ENCODE data around the gene MSL1.
"Not testable (repeated sequence)": the region's sequence is repeated elsewhere in the genome, so short reads cannot be mapped to it uniquely, and the experiment has no call there.

Gene MSL1

DNA sequence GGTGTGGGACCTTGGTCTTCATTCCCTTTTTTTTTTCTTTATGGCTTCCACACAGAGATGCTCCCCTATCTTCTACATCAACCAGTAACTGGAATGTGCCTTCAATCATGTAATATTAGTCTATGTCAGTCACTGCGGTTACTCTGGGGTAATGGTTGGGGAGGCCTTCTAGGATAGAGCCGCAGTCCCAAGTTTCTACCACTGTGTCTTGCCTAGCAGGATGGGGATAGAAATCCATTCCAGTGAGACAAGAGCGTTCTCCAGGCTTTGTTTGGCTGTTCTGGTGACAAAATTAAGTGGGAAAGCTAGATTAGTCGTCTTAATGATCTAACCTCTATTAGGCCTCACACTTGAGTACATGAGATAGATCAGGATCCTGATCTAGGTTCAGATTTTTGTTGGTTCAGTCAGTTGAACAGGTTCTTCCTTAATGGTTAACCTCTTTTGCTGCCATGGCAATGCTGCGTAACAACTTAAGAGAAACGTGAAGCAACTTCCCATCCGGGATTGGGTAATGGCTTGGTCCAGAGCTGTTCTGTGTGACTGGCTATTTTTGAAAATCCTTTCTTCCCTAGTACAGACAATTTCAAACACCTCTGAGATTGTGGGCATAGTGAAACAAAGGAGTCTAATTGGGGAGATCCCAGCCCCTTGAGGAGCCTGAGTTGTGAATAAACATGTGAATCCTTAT, 8.7 kb downstream of the MSL1 start (continued):
- TF ChIP-seq RARB (CRISPR knock-in tag; IDR thresholded peaks at IDR 0.05) = no peak

DNA sequence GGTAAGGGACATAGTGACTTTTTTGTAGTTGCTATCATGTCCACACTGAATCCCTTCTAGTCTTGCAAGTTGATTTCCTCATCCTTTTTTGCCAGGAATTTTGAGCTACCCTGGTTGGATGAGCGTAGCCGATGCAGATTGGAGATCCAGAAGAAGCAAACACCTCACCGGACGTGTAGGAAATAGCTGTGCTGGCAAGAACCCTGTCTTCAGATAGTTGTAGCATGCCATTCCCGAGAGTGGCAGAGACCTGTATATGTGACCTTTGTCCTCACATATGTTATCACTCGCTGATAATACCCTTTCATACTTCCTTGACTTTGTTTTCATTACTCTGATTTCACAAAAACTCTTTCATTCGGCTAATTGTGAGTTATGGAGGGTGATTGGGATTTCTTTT, 12.4 kb downstream of the MSL1 start:
- TF ChIP-seq ZFP3 (CRISPR knock-in tag; IDR thresholded peaks at IDR 0.05) = no peak
- no peak for TF ChIP-seq ZNF565 (CRISPR knock-in tag; conservative IDR thresholded peaks at IDR 0.05; ENCODE audit: low read depth)
- TF ChIP-seq, protein P1, sequence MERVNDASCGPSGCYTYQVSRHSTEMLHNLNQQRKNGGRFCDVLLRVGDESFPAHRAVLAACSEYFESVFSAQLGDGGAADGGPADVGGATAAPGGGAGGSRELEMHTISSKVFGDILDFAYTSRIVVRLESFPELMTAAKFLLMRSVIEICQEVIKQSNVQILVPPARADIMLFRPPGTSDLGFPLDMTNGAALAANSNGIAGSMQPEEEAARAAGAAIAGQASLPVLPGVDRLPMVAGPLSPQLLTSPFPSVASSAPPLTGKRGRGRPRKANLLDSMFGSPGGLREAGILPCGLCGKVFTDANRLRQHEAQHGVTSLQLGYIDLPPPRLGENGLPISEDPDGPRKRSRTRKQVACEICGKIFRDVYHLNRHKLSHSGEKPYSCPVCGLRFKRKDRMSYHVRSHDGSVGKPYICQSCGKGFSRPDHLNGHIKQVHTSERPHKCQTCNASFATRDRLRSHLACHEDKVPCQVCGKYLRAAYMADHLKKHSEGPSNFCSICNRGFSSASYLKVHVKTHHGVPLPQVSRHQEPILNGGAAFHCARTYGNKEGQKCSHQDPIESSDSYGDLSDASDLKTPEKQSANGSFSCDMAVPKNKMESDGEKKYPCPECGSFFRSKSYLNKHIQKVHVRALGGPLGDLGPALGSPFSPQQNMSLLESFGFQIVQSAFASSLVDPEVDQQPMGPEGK (CRISPR knock-in tag; IDR thresholded peaks at IDR 0.05; ENCODE audit: borderline replicate concordance) = no peak
- TF ChIP-seq, protein P2, sequence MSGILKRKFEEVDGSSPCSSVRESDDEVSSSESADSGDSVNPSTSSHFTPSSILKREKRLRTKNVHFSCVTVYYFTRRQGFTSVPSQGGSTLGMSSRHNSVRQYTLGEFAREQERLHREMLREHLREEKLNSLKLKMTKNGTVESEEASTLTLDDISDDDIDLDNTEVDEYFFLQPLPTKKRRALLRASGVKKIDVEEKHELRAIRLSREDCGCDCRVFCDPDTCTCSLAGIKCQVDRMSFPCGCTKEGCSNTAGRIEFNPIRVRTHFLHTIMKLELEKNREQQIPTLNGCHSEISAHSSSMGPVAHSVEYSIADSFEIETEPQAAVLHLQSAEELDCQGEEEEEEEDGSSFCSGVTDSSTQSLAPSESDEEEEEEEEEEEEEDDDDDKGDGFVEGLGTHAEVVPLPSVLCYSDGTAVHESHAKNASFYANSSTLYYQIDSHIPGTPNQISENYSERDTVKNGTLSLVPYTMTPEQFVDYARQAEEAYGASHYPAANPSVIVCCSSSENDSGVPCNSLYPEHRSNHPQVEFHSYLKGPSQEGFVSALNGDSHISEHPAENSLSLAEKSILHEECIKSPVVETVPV (CRISPR knock-in tag; IDR thresholded peaks at IDR 0.05) = no peak
- no peak for TF ChIP-seq SNAI2 (CRISPR knock-in tag; IDR thresholded peaks at IDR 0.05)
- no peak for ATAC-seq

DNA sequence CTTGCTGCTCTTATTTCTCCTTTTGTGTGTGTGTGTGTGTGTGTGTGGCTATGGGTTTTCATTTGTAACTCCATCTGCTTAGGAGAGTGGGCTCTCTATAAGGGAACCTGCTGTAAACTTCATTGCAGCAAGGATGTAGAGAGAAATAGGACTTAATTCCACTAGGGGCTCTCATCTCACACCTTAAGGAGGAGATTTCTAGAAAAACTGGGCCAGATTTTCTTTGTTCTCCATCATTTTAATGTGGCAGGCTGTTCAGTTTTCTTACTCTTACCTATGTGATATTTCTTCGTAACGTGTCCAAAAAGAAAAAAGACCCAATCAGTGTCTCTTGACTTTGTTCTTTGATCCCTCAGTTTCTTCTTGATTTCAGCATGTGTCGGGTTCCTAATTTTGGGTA, 14.0 kb downstream of the MSL1 start:
- no peak for ATAC-seq
- TF ChIP-seq SNAI2 (CRISPR knock-in tag; IDR thresholded peaks at IDR 0.05) = no peak
- TF ChIP-seq ZC3H10 (CRISPR knock-in tag; IDR thresholded peaks at IDR 0.05) = no peak

DNA sequence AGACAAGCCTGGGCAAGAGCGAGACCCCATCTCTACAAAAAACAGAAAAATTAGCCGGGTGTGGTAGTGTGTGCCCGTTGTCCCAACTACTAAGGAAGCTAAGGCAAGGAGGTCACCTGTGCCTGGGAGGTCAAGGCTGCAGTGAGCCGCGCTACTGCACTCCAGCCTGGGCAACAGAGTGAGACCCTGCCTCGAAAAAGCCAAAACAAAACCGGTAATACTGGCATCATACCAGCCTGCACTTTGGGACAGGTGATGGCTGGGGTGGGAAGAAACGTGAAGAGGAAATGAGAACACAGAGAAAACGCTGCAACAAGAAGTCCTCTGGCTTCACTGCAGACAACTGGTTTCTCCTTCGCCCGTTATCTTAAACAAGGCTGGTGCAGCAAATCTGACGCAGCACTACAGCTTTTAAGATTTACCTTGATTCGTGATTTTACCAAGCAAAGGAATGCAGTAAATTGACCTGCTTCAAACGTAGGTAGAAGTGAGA, 17.8 kb downstream of the MSL1 start:
- ATAC-seq = peak; percentile 8
- TF ChIP-seq TOX (CRISPR knock-in tag; IDR thresholded peaks at IDR 0.05; ENCODE audit: borderline replicate concordance) (no peak), GLIS3 (CRISPR knock-in tag; IDR thresholded peaks at IDR 0.05) (no peak), ZFP30 (CRISPR knock-in tag; IDR thresholded peaks at IDR 0.05) (no peak), ZNF565 (CRISPR knock-in tag; conservative IDR thresholded peaks at IDR 0.05; ENCODE audit: low read depth) (no peak), ISL1 (CRISPR knock-in tag; IDR thresholded peaks at IDR 0.05) (no peak), TCF4 (CRISPR knock-in tag; IDR thresholded peaks at IDR 0.05; ENCODE audit: borderline replicate concordance) (no peak), CSDC2 (CRISPR knock-in tag; IDR thresholded peaks at IDR 0.05) (no peak), ZNF70 (CRISPR knock-in tag; IDR thresholded peaks at IDR 0.05) (no peak), ESRRG (CRISPR knock-in tag; IDR thresholded peaks at IDR 0.05) (no peak), ZFP3 (CRISPR knock-in tag; IDR thresholded peaks at IDR 0.05) (no peak), PPARA (CRISPR knock-in tag; IDR thresholded peaks at IDR 0.05; ENCODE audit: borderline replicate concordance) (no peak), ARNTL (CRISPR knock-in tag; IDR thresholded peaks at IDR 0.05; ENCODE audit: borderline replicate concordance, low read depth) (no peak), OSR1 (CRISPR knock-in tag; IDR thresholded peaks at IDR 0.05) (no peak), RARB (CRISPR knock-in tag; IDR thresholded peaks at IDR 0.05) (no peak), ZNF8 (CRISPR knock-in tag; IDR thresholded peaks at IDR 0.05) (no peak)
- TF ChIP-seq, protein P3, sequence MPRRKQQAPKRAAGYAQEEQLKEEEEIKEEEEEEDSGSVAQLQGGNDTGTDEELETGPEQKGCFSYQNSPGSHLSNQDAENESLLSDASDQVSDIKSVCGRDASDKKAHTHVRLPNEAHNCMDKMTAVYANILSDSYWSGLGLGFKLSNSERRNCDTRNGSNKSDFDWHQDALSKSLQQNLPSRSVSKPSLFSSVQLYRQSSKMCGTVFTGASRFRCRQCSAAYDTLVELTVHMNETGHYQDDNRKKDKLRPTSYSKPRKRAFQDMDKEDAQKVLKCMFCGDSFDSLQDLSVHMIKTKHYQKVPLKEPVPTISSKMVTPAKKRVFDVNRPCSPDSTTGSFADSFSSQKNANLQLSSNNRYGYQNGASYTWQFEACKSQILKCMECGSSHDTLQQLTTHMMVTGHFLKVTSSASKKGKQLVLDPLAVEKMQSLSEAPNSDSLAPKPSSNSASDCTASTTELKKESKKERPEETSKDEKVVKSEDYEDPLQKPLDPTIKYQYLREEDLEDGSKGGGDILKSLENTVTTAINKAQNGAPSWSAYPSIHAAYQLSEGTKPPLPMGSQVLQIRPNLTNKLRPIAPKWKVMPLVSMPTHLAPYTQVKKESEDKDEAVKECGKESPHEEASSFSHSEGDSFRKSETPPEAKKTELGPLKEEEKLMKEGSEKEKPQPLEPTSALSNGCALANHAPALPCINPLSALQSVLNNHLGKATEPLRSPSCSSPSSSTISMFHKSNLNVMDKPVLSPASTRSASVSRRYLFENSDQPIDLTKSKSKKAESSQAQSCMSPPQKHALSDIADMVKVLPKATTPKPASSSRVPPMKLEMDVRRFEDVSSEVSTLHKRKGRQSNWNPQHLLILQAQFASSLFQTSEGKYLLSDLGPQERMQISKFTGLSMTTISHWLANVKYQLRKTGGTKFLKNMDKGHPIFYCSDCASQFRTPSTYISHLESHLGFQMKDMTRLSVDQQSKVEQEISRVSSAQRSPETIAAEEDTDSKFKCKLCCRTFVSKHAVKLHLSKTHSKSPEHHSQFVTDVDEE (CRISPR knock-in tag; IDR thresholded peaks at IDR 0.05) = no peak
- TF ChIP-seq, protein P4, sequence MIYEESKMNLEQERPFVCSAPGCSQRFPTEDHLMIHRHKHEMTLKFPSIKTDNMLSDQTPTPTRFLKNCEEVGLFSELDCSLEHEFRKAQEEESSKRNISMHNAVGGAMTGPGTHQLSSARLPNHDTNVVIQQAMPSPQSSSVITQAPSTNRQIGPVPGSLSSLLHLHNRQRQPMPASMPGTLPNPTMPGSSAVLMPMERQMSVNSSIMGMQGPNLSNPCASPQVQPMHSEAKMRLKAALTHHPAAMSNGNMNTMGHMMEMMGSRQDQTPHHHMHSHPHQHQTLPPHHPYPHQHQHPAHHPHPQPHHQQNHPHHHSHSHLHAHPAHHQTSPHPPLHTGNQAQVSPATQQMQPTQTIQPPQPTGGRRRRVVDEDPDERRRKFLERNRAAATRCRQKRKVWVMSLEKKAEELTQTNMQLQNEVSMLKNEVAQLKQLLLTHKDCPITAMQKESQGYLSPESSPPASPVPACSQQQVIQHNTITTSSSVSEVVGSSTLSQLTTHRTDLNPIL (CRISPR knock-in tag; IDR thresholded peaks at IDR 0.05; ENCODE audit: low read depth) = no peak
- TF ChIP-seq, protein P5, sequence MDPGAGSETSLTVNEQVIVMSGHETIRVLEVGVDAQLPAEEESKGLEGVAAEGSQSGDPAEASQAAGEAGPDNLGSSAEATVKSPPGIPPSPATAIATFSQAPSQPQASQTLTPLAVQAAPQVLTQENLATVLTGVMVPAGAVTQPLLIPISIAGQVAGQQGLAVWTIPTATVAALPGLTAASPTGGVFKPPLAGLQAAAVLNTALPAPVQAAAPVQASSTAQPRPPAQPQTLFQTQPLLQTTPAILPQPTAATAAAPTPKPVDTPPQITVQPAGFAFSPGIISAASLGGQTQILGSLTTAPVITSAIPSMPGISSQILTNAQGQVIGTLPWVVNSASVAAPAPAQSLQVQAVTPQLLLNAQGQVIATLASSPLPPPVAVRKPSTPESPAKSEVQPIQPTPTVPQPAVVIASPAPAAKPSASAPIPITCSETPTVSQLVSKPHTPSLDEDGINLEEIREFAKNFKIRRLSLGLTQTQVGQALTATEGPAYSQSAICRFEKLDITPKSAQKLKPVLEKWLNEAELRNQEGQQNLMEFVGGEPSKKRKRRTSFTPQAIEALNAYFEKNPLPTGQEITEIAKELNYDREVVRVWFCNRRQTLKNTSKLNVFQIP (CRISPR knock-in tag; IDR thresholded peaks at IDR 0.05; ENCODE audit: borderline replicate concordance, low read depth) = no peak
- TF ChIP-seq, protein P1 (CRISPR knock-in tag; IDR thresholded peaks at IDR 0.05; ENCODE audit: borderline replicate concordance) = no peak
- TF ChIP-seq, protein P2 (CRISPR knock-in tag; IDR thresholded peaks at IDR 0.05) = no peak

DNA sequence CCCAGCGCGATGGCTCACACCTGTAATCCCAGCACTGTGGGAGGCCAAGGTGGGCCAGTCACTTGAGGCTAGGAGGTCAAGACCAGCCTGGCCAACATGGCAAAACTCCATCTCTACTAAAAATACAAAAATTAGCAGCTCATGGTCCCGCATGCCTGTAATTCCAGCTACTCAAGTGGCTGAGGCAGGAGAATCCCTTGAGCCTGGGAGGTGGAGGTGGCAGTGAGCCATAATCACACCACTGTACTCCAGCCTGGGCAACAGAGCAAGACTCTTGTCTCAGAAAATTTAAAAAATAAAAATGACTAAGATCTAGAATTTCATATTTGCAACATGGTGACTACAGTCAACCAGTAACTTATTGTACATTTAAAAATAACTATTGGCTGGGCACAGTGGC, 21.4 kb downstream of the MSL1 start:
- ATAC-seq = not testable (repeated sequence)
